ENCODE data around the gene CTNNA3. TPM values are rescaled to one million over a fixed set of nuclear protein-coding genes. Genes with fewer than 3 reads are reported as not detected.

The CTNNA3 gene
- total and polyA plus RNA-seq, 7 donors: 0.85 to 66.2 (median 28.1) TPM

DNA sequence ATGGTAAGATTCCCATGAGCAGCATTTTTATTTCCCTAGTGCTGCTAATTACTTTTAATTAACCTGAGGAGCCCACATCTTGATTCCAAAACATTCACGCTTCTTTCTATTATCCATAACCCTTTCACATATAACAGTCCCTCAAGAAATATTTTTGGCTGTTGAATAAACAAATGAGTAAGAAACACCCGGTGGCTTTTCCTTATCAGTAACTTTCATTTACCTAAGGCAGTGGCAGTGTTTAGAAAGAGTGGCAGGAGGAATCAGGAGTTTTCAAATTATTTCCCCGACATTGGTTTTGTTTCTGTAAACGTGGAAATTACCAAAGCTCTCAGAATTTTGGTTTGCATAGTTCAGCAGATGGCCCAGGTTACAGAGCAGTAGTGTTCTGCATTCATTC lies 1785.8 kb downstream of the CTNNA3 start:
- no peak for TF ChIP-seq CTCF (IDR thresholded peaks at IDR 0.05)
- Histone ChIP-seq H3K27me3 (ENCODE audit: insufficient read depth in 3 of 3, low read length in 2 of 3) (no peaks in the 10 kb centered on the region), H3K27ac (no peak overlapping the region), H3K9me3 (no peaks in the 10 kb centered on the region), H3K36me3 (ENCODE audit: insufficient read depth in 1 of 2, low read depth in 1 of 2) (no peaks in the 10 kb centered on the region), H3K4me1 (no peaks in the 10 kb centered on the region), H3K4me3 (no peak overlapping the region)
- intact Hi-C loops (cut with DNase I): no loop called here
- ATAC-seq (no peak), DNase-seq (no peak)
- 84 to 89% (median 86%) methylated on average over 4 of the region's 4 CpGs for WGBS, 3 donors

- DNase-seq: no peak
- no peaks in the 10 kb centered on the region for H3K4me1 ChIP-seq
- no peak for ATAC-seq
- H3K4me3 ChIP-seq: no peak overlapping the region
- H3K27ac ChIP-seq: no peak overlapping the region
- WGBS, 3 donors: 68 to 86% (median 70%) methylated on average over 8 of the region's 8 CpGs
- intact Hi-C loops (cut with DNase I): no loop called here
- TF ChIP-seq CTCF (IDR thresholded peaks at IDR 0.05): no peak
- no peaks in the 10 kb centered on the region for H3K9me3 ChIP-seq
- no peaks in the 10 kb centered on the region for H3K36me3 ChIP-seq (ENCODE audit: insufficient read depth in 1 of 2, low read depth in 1 of 2)
- no peaks in the 10 kb centered on the region for H3K27me3 ChIP-seq (ENCODE audit: insufficient read depth in 3 of 3, low read length in 2 of 3)
Observed at GRCh38 chr10:65907199-65907712, 1788.7 kb downstream of the CTNNA3 start.

DNA sequence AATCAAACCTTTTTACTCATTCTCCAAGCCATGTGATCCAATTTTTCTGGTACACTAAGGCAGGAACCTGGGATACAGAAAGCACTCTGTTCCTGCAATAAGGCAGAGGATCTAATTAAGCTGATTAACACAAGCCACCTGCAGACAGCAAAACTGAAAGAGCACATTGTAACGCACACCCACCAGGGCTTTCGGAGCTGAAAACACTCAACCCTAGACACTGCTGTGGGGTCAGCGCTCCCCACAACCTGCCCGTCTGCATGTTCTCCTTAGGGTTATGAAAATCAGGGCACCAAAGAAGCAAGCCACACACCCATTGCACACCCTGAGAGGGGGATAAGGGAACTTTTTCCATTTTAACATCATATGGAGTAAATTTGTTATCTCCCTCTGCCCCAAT lies 1792.4 kb downstream of the CTNNA3 start:
- H3K36me3 ChIP-seq (ENCODE audit: insufficient read depth in 1 of 2, low read depth in 1 of 2): no peaks in the 10 kb centered on the region
- no peaks in the 10 kb centered on the region for H3K27me3 ChIP-seq (ENCODE audit: insufficient read depth in 3 of 3, low read length in 2 of 3)
- no peaks in the 10 kb centered on the region for H3K9me3 ChIP-seq
- no peaks in the 10 kb centered on the region for H3K4me1 ChIP-seq
- intact Hi-C loops (cut with DNase I): no loop called here
- no peak for TF ChIP-seq CTCF (IDR thresholded peaks at IDR 0.05)
- WGBS, 3 donors: 93 to 100% (median 95%) methylated on average over 4 of the region's 4 CpGs
- DNase-seq (no peak), ATAC-seq (no peak)
- no peak overlapping the region for H3K4me3 ChIP-seq
- H3K27ac ChIP-seq: no peak overlapping the region

- no peak overlapping the region for H3K27ac ChIP-seq
- no peaks in the 10 kb centered on the region for H3K4me1 ChIP-seq
- H3K9me3 ChIP-seq: no peaks in the 10 kb centered on the region
- H3K4me3 ChIP-seq: no peak overlapping the region
- intact Hi-C loops (cut with DNase I): no loop called here
- DNase-seq (no peak), ATAC-seq (no peak)
- no peaks in the 10 kb centered on the region for H3K27me3 ChIP-seq (ENCODE audit: insufficient read depth in 3 of 3, low read length in 2 of 3)
- WGBS, 3 donors: 89 to 90% (median 89%) methylated on average over 7 of the region's 7 CpGs
- no peak for TF ChIP-seq CTCF (IDR thresholded peaks at IDR 0.05)
- H3K36me3 ChIP-seq (ENCODE audit: insufficient read depth in 1 of 2, low read depth in 1 of 2): no peaks in the 10 kb centered on the region
Observed at GRCh38 chr10:65900271-65900670, 1795.7 kb downstream of the CTNNA3 start.

DNA sequence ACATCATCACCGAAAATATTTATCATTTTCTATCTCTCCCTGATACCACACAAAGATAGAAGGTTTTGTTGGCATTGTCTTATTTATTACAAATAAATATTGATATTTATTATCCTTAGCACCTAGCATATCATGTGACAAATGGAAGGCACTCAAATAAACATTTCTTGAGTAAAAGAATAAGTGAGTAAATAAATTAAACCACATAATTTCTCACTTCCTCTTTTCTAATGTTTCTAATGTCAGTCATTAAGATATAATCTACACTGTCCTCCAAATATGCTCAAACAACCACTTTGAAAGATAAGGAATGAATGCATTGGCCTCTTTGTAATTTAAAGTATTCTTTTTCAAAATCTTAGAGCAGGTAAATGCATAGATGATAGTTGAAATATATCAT lies 1797.9 kb downstream of the CTNNA3 start:
- no peaks in the 10 kb centered on the region for H3K9me3 ChIP-seq
- 87 to 100% (median 91%) methylated on average over 1 of the region's 1 CpG for WGBS, 3 donors
- TF ChIP-seq CTCF (IDR thresholded peaks at IDR 0.05): no peak
- no peaks in the 10 kb centered on the region for H3K4me1 ChIP-seq
- H3K36me3 ChIP-seq (ENCODE audit: insufficient read depth in 1 of 2, low read depth in 1 of 2): no peaks in the 10 kb centered on the region
- H3K27ac ChIP-seq: no peak overlapping the region
- DNase-seq (no peak), ATAC-seq (no peak)
- H3K4me3 ChIP-seq: no peak overlapping the region
- intact Hi-C loops (cut with DNase I): no loop called here
- H3K27me3 ChIP-seq (ENCODE audit: insufficient read depth in 3 of 3, low read length in 2 of 3): no peaks in the 10 kb centered on the region

Data from psoas muscle (tissue), 8 donors.